Naive thymus-derived CD4-positive, alpha-beta T cell (primary cell): ENCODE measurements around the gene ANKDD1B. TPM values are rescaled to one million over a fixed set of nuclear protein-coding genes. Genes with fewer than 3 reads are reported as not detected.
"Not testable (repeated sequence)": the region's sequence is repeated elsewhere in the genome, so short reads cannot be mapped to it uniquely, and the experiment has no call there.

Experiments
- ATAC-seq: fragments of 150-1000 bp; cut with Tn5 transposase; 2 replicates; pipeline ENCODE4 v1.10.0; 2021; ENCODE audit warnings: mild to moderate bottlenecking, moderate library complexity
- CTCF ChIA-PET: fragments of 350-600 bp; sonication (Branson Sonifier 250); formaldehyde crosslinking; loops from one replicate; lab custom pipeline; 2021; ENCODE audit warnings: antibody characterized with exemption; lab: Charles Lee
- POLR2A ChIA-PET: fragments of 350-600 bp; sonication (Branson Sonifier 250); formaldehyde crosslinking; loops from one replicate; lab custom pipeline; 2021; ENCODE audit warnings: antibody characterized with exemption, inconsistent platforms; lab: Charles Lee
- DNase-seq, 9 donors: peaks; one replicate each; pipeline versions ENCODE4 v3.0.0 to v3.0.0-alpha.2; 2020 to 2022; ENCODE audit warnings: mixed read lengths in 1 of 9
- H3K27ac ChIP-seq: one replicate; pipeline ENCODE4 v1.7.0; 2013; ENCODE audit warnings: mild to moderate bottlenecking, low read depth, low read length, moderate library complexity
- H3K27me3 ChIP-seq, 2 donors: one replicate each; pipeline ENCODE4 v1.7.0; 2013; ENCODE audit warnings: low read length in 2 of 2, mild to moderate bottlenecking in 2 of 2, moderate library complexity in 2 of 2; ENCODE audit not compliant: control insufficient read depth in 2 of 2, insufficient read depth in 2 of 2
- H3K36me3 ChIP-seq, 3 experiments: 1 replicate in 2 of 3; 2 replicates in 1 of 3; pipeline ENCODE4 v1.7.0; 2013; ENCODE audit warnings: low read length in 3 of 3, mild to moderate bottlenecking in 3 of 3, moderate library complexity in 1 of 3; ENCODE audit not compliant: insufficient read depth in 3 of 3, control insufficient read depth in 2 of 3
- H3K4me1 ChIP-seq, 2 donors: one replicate each; pipeline ENCODE4 v1.7.0; 2013; ENCODE audit warnings: low read length in 2 of 2, mild to moderate bottlenecking in 2 of 2, moderate library complexity in 1 of 2; ENCODE audit not compliant: control insufficient read depth in 2 of 2, insufficient read depth in 2 of 2
- H3K4me3 ChIP-seq: 2 replicates; pipeline ENCODE4 v1.7.0; 2013; ENCODE audit warnings: mild to moderate bottlenecking, low read length
- H3K9me3 ChIP-seq, 3 experiments: 1 replicate in 2 of 3; 2 replicates in 1 of 3; pipeline ENCODE4 v1.7.0; 2013; ENCODE audit warnings: low read length in 3 of 3; ENCODE audit not compliant: control insufficient read depth in 2 of 3
- H3K27ac Mint-ChIP-seq, 9 donors: one replicate each; pipeline ENCODE4 v1.8.0; 2020 to 2022; ENCODE audit warnings: mixed read lengths in 9 of 9, mild to moderate bottlenecking in 8 of 9, moderate library complexity in 5 of 9, inconsistent platforms in 2 of 9
- H3K27me3 Mint-ChIP-seq, 5 donors: one replicate each; pipeline ENCODE4 v1.8.0; 2021 to 2022; ENCODE audit warnings: mixed read lengths in 5 of 5, mild to moderate bottlenecking in 1 of 5
- H3K36me3 Mint-ChIP-seq, 5 donors: one replicate each; pipeline ENCODE4 v1.8.0; 2020 to 2022; ENCODE audit warnings: mixed read lengths in 5 of 5, mild to moderate bottlenecking in 3 of 5, inconsistent platforms in 1 of 5
- H3K4me1 Mint-ChIP-seq, 7 donors: one replicate each; pipeline ENCODE4 v1.8.0; 2020 to 2022; ENCODE audit warnings: mixed read lengths in 7 of 7, mild to moderate bottlenecking in 3 of 7, inconsistent platforms in 1 of 7
- H3K4me3 Mint-ChIP-seq, 10 donors: one replicate each; pipeline ENCODE4 v1.8.0; 2020 to 2022; ENCODE audit warnings: mild to moderate bottlenecking in 10 of 10, mixed read lengths in 10 of 10, moderate library complexity in 6 of 10, inconsistent platforms in 2 of 10
- H3K9me3 Mint-ChIP-seq, 11 donors: one replicate each; pipeline ENCODE4 v1.8.0; 2020 to 2022; ENCODE audit warnings: mixed read lengths in 11 of 11, mild to moderate bottlenecking in 4 of 11, inconsistent platforms in 1 of 11, moderate library complexity in 1 of 11
- intact Hi-C, 2 donors: fragments of 100-400 bp; cut with micrococcal nuclease; formaldehyde crosslinking; loops; one replicate each; pipeline ENCODE4 v1.15.1; 2023
- polyA plus RNA-seq, 2 donors: library from polyadenylated mRNA; unstranded; fragments of 300-500 nt; fragmentation: Illumina TruSeq; gene quantifications; one replicate each; pipeline ENCODE4 v1.2.3, GENCODE V29; 2021
- total RNA-seq, 6 experiments: library from RNA in 5 of 6; stranded (reverse) in 5 of 6; gene quantifications; 1 replicate in 5 of 6; 2 replicates in 1 of 6; pipeline ENCODE4 v1.2.3 and lab custom pipeline; 2021 to 2026

The ANKDD1B gene
- total and polyA plus RNA-seq, 7 experiments from 2014 or later, result 0.12 to 0.70 (median 0.36) TPM; not detected in 1

GRCh38 chr5:75610859-75611310 is 368 bp upstream of the ANKDD1B start:
- H3K9me3 ChIP-seq, POLR2A ChIA-PET, H3K4me3 ChIP-seq, ATAC-seq, H3K27me3 ChIP-seq, H3K27ac ChIP-seq, H3K36me3 ChIP-seq, DNase-seq, H3K9me3 Mint-ChIP-seq, CTCF ChIA-PET, H3K27ac Mint-ChIP-seq, H3K4me1 Mint-ChIP-seq, intact Hi-C loops: not testable (repeated sequence)
- Mint-ChIP-seq H3K27me3 (peaks cover 0 to 24% (median 14%) of the 10 kb centered on the region in 5 donors), H3K36me3 (peaks cover 0 to 15% (median 6%) of the 10 kb centered on the region in 5 donors), H3K4me3 (peak overlapping the region in 8 of 10 donors; percentile 5 to 61 (median 44))
- H3K4me1 ChIP-seq, result peaks cover 0 to 10% of the 10 kb centered on the region in 2 donors

GRCh38 chr5:75612226-75612569 is 945 bp downstream of the ANKDD1B start:
- intact Hi-C loops, result no loop called here
- DNase-seq (no peak), ATAC-seq (no peak)
- peaks cover 0 to 11% (median 6%) of the 10 kb centered on the region in 5 donors for H3K36me3 Mint-ChIP-seq
- Histone ChIP-seq H3K4me3 (no peak overlapping the region), H3K9me3 (no peaks in the 10 kb centered on the region), H3K27ac (no peak overlapping the region), H3K27me3 (peaks cover 0 to 4% of the 10 kb centered on the region in 2 donors), H3K36me3 (no peaks in the 10 kb centered on the region), H3K4me1 (peaks cover 0 to 10% of the 10 kb centered on the region in 2 donors)
- ChIA-PET POLR2A (no interaction called here), CTCF (no interaction called here)
- H3K4me1 Mint-ChIP-seq, result peaks cover 3 to 9% (median 6%) of the 10 kb centered on the region in 7 donors
- peak overlapping the region in 3 of 10 donors; percentile 50 to 61 (median 52) for H3K4me3 Mint-ChIP-seq
- H3K27ac Mint-ChIP-seq, result no peak overlapping the region
- peaks cover 0 to 1% (median 0%) of the 10 kb centered on the region in 11 donors for H3K9me3 Mint-ChIP-seq
- H3K27me3 Mint-ChIP-seq, result peaks cover 0 to 24% (median 14%) of the 10 kb centered on the region in 5 donors

GRCh38 chr5:75612901-75613300 is 1.6 kb downstream of the ANKDD1B start:
- Histone ChIP-seq H3K4me3 (no peak overlapping the region), H3K36me3 (no peaks in the 10 kb centered on the region), H3K9me3 (no peaks in the 10 kb centered on the region), H3K4me1 (peaks cover 0 to 10% of the 10 kb centered on the region in 2 donors), H3K27ac (no peak overlapping the region), H3K27me3 (peaks cover 0 to 4% of the 10 kb centered on the region in 2 donors)
- no peak overlapping the region for H3K27ac Mint-ChIP-seq
- ChIA-PET POLR2A (no interaction called here), CTCF (no interaction called here)
- ATAC-seq (no peak), DNase-seq (no peak)
- H3K4me3 Mint-ChIP-seq, result peak overlapping the region in 1 of 10 donors; percentile 61
- peaks cover 0 to 11% (median 6%) of the 10 kb centered on the region in 5 donors for H3K36me3 Mint-ChIP-seq
- intact Hi-C loops, result no loop called here
- H3K9me3 Mint-ChIP-seq, result peaks cover 0 to 1% (median 0%) of the 10 kb centered on the region in 11 donors
- H3K27me3 Mint-ChIP-seq, result peaks cover 0 to 24% (median 14%) of the 10 kb centered on the region in 5 donors
- peaks cover 0 to 9% (median 6%) of the 10 kb centered on the region in 7 donors for H3K4me1 Mint-ChIP-seq

DNA sequence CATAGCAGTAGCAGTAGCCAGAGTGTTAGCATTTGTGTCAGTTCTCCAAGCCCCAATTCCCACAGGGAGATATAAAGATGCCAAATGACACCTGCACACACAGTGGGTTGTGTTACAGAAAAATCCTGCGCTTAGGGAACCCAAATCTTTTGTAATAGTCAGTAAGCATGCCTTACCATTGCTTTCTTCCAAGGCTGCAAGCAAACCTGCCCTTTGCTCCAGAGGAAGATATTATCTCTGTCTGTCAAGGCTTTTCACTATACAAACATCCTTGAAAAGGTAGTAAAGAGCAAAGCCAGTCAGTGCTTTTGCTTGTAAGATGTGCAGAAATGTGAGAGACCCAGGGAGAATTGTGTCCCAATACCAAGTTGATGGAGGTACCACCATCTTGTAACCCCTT is 2.9 kb downstream of the ANKDD1B start:
- peaks cover 0 to 11% (median 6%) of the 10 kb centered on the region in 5 donors for H3K36me3 Mint-ChIP-seq
- DNase-seq (no peak), ATAC-seq (no peak)
- peaks cover 0 to 1% (median 0%) of the 10 kb centered on the region in 11 donors for H3K9me3 Mint-ChIP-seq
- no peak overlapping the region for H3K4me3 ChIP-seq
- peaks cover 0 to 20% (median 14%) of the 10 kb centered on the region in 5 donors for H3K27me3 Mint-ChIP-seq
- no peak overlapping the region for H3K4me3 Mint-ChIP-seq
- H3K36me3 ChIP-seq, result no peaks in the 10 kb centered on the region
- no peaks in the 10 kb centered on the region for H3K9me3 ChIP-seq
- ChIA-PET POLR2A (interaction anchor here (0.8 kb wide), 1 partner anchor 11 kb away, joined by 3 read pairs; no protein-coding TSS in a partner anchor), CTCF (no interaction called here)
- no peak overlapping the region for H3K27ac Mint-ChIP-seq
- H3K27ac ChIP-seq, result no peak overlapping the region
- H3K27me3 ChIP-seq, result peaks cover 0 to 4% of the 10 kb centered on the region in 2 donors
- peaks cover 0 to 10% of the 10 kb centered on the region in 2 donors for H3K4me1 ChIP-seq
- intact Hi-C loops, result no loop called here
- peaks cover 0 to 9% (median 6%) of the 10 kb centered on the region in 7 donors for H3K4me1 Mint-ChIP-seq

- POLR2A ChIA-PET, result interaction anchor here (0.7 kb wide), 1 partner anchor 8 kb away, joined by 3 read pairs; no protein-coding TSS in a partner anchor
- Histone ChIP-seq H3K27ac (no peak overlapping the region), H3K4me3 (no peak overlapping the region), H3K9me3 (no peaks in the 10 kb centered on the region), H3K4me1 (peaks cover 0 to 5% of the 10 kb centered on the region in 2 donors), H3K27me3 (peaks cover 0 to 1% of the 10 kb centered on the region in 2 donors), H3K36me3 (no peaks in the 10 kb centered on the region)
- intact Hi-C loops, result no loop called here
- CTCF ChIA-PET, result no interaction called here
- H3K27ac Mint-ChIP-seq, result no peak overlapping the region
- no peak overlapping the region for H3K4me3 Mint-ChIP-seq
- no peak for DNase-seq
- H3K36me3 Mint-ChIP-seq, result peaks cover 0 to 3% (median 0%) of the 10 kb centered on the region in 5 donors
- no peak for ATAC-seq
- no peaks in the 10 kb centered on the region for H3K9me3 Mint-ChIP-seq
- H3K4me1 Mint-ChIP-seq, result no peaks in the 10 kb centered on the region
- H3K27me3 Mint-ChIP-seq, result peaks cover 0 to 6% (median 0%) of the 10 kb centered on the region in 5 donors
Measured at GRCh38 chr5:75616371-75616881, 5.2 kb downstream of the ANKDD1B start.

GRCh38 chr5:75616971-75617621 is 5.8 kb downstream of the ANKDD1B start:
- CTCF ChIA-PET, result no interaction called here
- Histone ChIP-seq H3K4me1 (no peaks in the 10 kb centered on the region), H3K27me3 (no peaks in the 10 kb centered on the region), H3K36me3 (no peaks in the 10 kb centered on the region), H3K9me3 (no peaks in the 10 kb centered on the region), H3K27ac (no peak overlapping the region), H3K4me3 (no peak overlapping the region)
- Mint-ChIP-seq H3K4me3 (no peak overlapping the region), H3K27me3 (peaks cover 0 to 6% (median 0%) of the 10 kb centered on the region in 5 donors), H3K36me3 (peaks cover 0 to 3% (median 0%) of the 10 kb centered on the region in 5 donors), H3K4me1 (no peaks in the 10 kb centered on the region), H3K27ac (no peak overlapping the region), H3K9me3 (no peaks in the 10 kb centered on the region)
- POLR2A ChIA-PET, result interaction anchor here (0.7 kb wide), 1 partner anchor 9 kb away, joined by 3 read pairs; no protein-coding TSS in a partner anchor
- intact Hi-C loops, result no loop called here
- ATAC-seq (no peak), DNase-seq (no peak)
